HepG2 (cell line): ENCODE results near the gene RAD17. TPM values are rescaled to one million over a fixed set of nuclear protein-coding genes. Genes with fewer than 3 reads are reported as not detected.

ENCODE experiments used
- CCAR2 ChIP-seq: fragments of 200-400 bp; formaldehyde crosslinking; optimal IDR thresholded peaks from 2 replicates; pipeline ENCODE3; 2018; ENCODE audit warnings: low read depth, mild to moderate bottlenecking, low read length, moderate library complexity
- DMTF1 ChIP-seq: sonication (generic); formaldehyde crosslinking; IDR thresholded peaks from 2 replicates; pipeline ENCODE4 v1.4.0; 2020; ENCODE audit warnings: mild to moderate bottlenecking, missing genetic modification reagents
- KDM5B ChIP-seq: sonication (generic); formaldehyde crosslinking; IDR thresholded peaks from 2 replicates; pipeline ENCODE4 v1.4.0; 2020; ENCODE audit warnings: missing genetic modification reagents, mild to moderate bottlenecking, borderline replicate concordance
- KLF12 ChIP-seq: sonication (generic); formaldehyde crosslinking; IDR thresholded peaks from 2 replicates; pipeline ENCODE4 v1.4.0; 2020; ENCODE audit warnings: missing genetic modification reagents, borderline replicate concordance
- MAFK ChIP-seq, 2 experiments: IDR thresholded peaks in 1 of 2; conservative IDR thresholded peaks in 1 of 2; 2 replicates each; pipeline ENCODE4 v1.6.1; 2011; ENCODE audit warnings: improper control_type of control experiment in 2 of 2, low read length in 2 of 2
- MTF1 ChIP-seq: sonication (generic); formaldehyde crosslinking; IDR thresholded peaks from 2 replicates; pipeline ENCODE4 v1.5.0; 2020; ENCODE audit warnings: missing genetic modification reagents
- PATZ1 ChIP-seq: sonication (generic); formaldehyde crosslinking; IDR thresholded peaks from 2 replicates; pipeline ENCODE4 v1.4.0; 2020; ENCODE audit warnings: missing genetic modification reagents
- PRPF4 ChIP-seq: fragments of 200-400 bp; formaldehyde crosslinking; IDR thresholded peaks from 2 replicates; pipeline ENCODE4 v1.6.1; 2016; ENCODE audit warnings: low read length, low read depth; ENCODE audit not compliant: poor library complexity, severe bottlenecking
- REST ChIP-seq, 2 experiments: IDR thresholded peaks; 2 replicates each; pipeline ENCODE4 v1.6.1; 2011 to 2012; ENCODE audit warnings: low read length in 2 of 2, borderline replicate concordance in 1 of 2, low read depth in 1 of 2, mild to moderate bottlenecking in 1 of 2, moderate library complexity in 1 of 2
- SETDB1 ChIP-seq: sonication (generic); formaldehyde crosslinking; IDR thresholded peaks from 2 replicates; pipeline ENCODE4 v1.5.1; 2020; ENCODE audit warnings: missing genetic modification reagents, mild to moderate bottlenecking, borderline replicate concordance
- SP5 ChIP-seq: IDR thresholded peaks from 2 replicates; pipeline ENCODE4 v1.6.1; 2016; ENCODE audit warnings: low read depth, borderline replicate concordance
- ZC3H4 ChIP-seq: sonication (generic); formaldehyde crosslinking; IDR thresholded peaks from 2 replicates; pipeline ENCODE4 v1.4.0; 2020; ENCODE audit warnings: missing genetic modification reagents, borderline replicate concordance
- ZNF12 ChIP-seq: sonication (generic); formaldehyde crosslinking; IDR thresholded peaks from 2 replicates; pipeline ENCODE4 v1.5.0; 2020; ENCODE audit warnings: missing genetic modification reagents
- ZNF557 ChIP-seq: sonication (generic); formaldehyde crosslinking; IDR thresholded peaks from 2 replicates; pipeline ENCODE4 v1.4.0; 2020; ENCODE audit warnings: missing genetic modification reagents
- ZNF784 ChIP-seq: sonication (generic); formaldehyde crosslinking; IDR thresholded peaks from 2 replicates; pipeline ENCODE4 v1.5.1; 2020; ENCODE audit warnings: missing genetic modification reagents, mild to moderate bottlenecking, borderline replicate concordance
- polyA plus RNA-seq, 8 experiments: library from polyadenylated mRNA; depleted of rRNA in 3 of 8; stranded (reverse) in 7 of 8; unstranded in 1 of 8; fragments of >200 nt; fragmentation: Illumina TruSeq in 4 of 8; extraction: Trizol in 4 of 8; gene quantifications; 2 replicates each; pipeline versions ENCODE4 v1.2.1 to v1.2.3, GENCODE V29; 2011 to 2016; ENCODE audit warnings: low read depth in 4 of 8, missing spikeins in 1 of 8, mixed read lengths in 1 of 8; ENCODE audit not compliant: insufficient read depth in 1 of 8
- total RNA-seq, 5 experiments: library from RNA; depleted of rRNA; stranded (reverse); fragments of >200 nt; fragmentation: Illumina TruSeq; extraction: Trizol; gene quantifications; 2 replicates each; pipeline ENCODE4 v1.2.3, GENCODE V29; 2016; ENCODE audit warnings: low read depth in 1 of 5

The RAD17 gene
- total and polyA plus RNA-seq, 2 of the 13 experiments (the other 11 are each of a cell fraction or from before 2014, with no cell fraction given) = 24.0 to 25.9 TPM

- TF ChIP-seq MAFK (conservative IDR thresholded peaks at IDR 0.05 in 1 of 2, IDR thresholded peaks at IDR 0.05 in 1 of 2; ENCODE audit: low read length in 2 of 2) = no peak
- no peak for TF ChIP-seq SETDB1
- no peak for TF ChIP-seq MTF1 (CRISPR knock-in tag)
- no peak for TF ChIP-seq ZNF557 (CRISPR knock-in tag)
- TF ChIP-seq DMTF1 (CRISPR knock-in tag) = no peak
- TF ChIP-seq ZNF12 (CRISPR knock-in tag) = no peak
- no peak for TF ChIP-seq PATZ1 (CRISPR knock-in tag)
- no peak for TF ChIP-seq SP5 (CRISPR knock-in tag)
- TF ChIP-seq ZC3H4 = no peak
- TF ChIP-seq KLF12 (CRISPR knock-in tag) = no peak
- 0 out of 4 replicates have a peak, but pooled peaks of 1 of the 2 experiments have one; percentile 29 for TF ChIP-seq REST (IDR thresholded peaks at IDR 0.05; ENCODE audit: borderline replicate concordance in 1 of 2, low read depth in 1 of 2, low read length in 2 of 2)
- TF ChIP-seq PRPF4 = no peak
- TF ChIP-seq CCAR2 = no peak
- no peak for TF ChIP-seq KDM5B
- TF ChIP-seq ZNF784 = no peak
Observed at GRCh38 chr5:69451941-69452647, 82.5 kb downstream of the RAD17 start (continued).
